A673 (cell line): Measurements from ENCODE around the gene ST6GALNAC3.

Experiments
- EZH2 ChIP-seq: fragments of 200-600 bp; sonication (generic); IDR thresholded peaks from 2 replicates; pipeline ENCODE4 v1.6.1; 2017; ENCODE audit warnings: borderline replicate concordance, low read depth, mild to moderate bottlenecking, mixed read lengths, antibody characterized with exemption, low read length; ENCODE audit not compliant: poor library complexity, severe bottlenecking
- TF ChIP-seq, protein P1 (sequence below): fragments of 300-800, 200-600 bp; sonication (generic); conservative IDR thresholded peaks from 2 replicates; pipeline ENCODE4 v1.5.1; 2017; ENCODE audit warnings: low read depth, mild to moderate bottlenecking, antibody characterized with exemption, low read length, moderate library complexity, mixed read lengths

DNA sequence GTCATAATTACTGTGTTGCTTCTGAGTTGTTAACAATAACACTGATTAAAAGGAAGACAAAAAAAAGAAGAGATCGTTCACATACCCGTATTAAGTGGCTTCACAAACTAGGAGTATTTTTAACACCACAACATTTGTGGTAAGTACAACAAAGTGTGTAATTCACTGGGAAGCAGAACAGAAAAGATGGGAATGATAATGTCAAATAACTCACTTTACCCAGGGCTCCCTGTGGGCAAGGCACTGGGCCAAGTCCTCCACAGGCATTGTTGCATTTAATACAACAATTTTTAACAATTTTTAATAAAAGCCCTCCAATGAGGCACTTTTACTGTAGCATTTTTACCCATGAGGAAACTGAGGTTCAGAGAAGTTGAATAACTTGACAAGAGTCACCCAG lies 407.7 kb downstream of the ST6GALNAC3 start:
- TF ChIP-seq, protein P1, sequence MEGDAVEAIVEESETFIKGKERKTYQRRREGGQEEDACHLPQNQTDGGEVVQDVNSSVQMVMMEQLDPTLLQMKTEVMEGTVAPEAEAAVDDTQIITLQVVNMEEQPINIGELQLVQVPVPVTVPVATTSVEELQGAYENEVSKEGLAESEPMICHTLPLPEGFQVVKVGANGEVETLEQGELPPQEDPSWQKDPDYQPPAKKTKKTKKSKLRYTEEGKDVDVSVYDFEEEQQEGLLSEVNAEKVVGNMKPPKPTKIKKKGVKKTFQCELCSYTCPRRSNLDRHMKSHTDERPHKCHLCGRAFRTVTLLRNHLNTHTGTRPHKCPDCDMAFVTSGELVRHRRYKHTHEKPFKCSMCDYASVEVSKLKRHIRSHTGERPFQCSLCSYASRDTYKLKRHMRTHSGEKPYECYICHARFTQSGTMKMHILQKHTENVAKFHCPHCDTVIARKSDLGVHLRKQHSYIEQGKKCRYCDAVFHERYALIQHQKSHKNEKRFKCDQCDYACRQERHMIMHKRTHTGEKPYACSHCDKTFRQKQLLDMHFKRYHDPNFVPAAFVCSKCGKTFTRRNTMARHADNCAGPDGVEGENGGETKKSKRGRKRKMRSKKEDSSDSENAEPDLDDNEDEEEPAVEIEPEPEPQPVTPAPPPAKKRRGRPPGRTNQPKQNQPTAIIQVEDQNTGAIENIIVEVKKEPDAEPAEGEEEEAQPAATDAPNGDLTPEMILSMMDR = no peak
- TF ChIP-seq EZH2 = no peak
